K562 (cell line): Measurements from ENCODE around the gene HMGXB3. TPM values are rescaled to one million over a fixed set of nuclear protein-coding genes. Genes with fewer than 3 reads are reported as not detected.

ENCODE experiments used
- ATAC-seq: fragments of 200-7000 bp; cut with Tn5 transposase; 3 replicates; pipeline ENCODE4 v1.9.1; 2020; ENCODE audit warnings: moderate library complexity
- BruUV-seq: library from RNA; stranded (reverse); fragments of 400-500 nt; replicated peaks from 2 replicates; lab custom pipeline; 2021; lab: Mats Ljungman, UMichigan
- CTCF ChIA-PET: fragments of 300-600 bp; formaldehyde crosslinking; extraction: SDS; loops from one replicate; lab custom pipeline; 2021; ENCODE audit warnings: low intra/inter-chr PET ratio; lab: Yijun Ruan, JAX
- POLR2A ChIA-PET: fragments of 300-600, 350-650 bp; sonication (Branson Sonifier 250); formaldehyde crosslinking; extraction: SDS; loops from one replicate; lab custom pipeline; 2021; ENCODE audit warnings: antibody characterized with exemption, inconsistent platforms; lab: Yijun Ruan, JAX
- DNase-seq, 4 experiments: peaks; one replicate each; pipeline versions ENCODE4 v3.0.0 to v3.0.0-alpha.2; 2011 to 2018; ENCODE audit warnings: low spot score in 3 of 4, mixed read lengths in 3 of 4; ENCODE audit errors: extremely low read depth in 1 of 4
- FAIRE-seq: peaks from 2 replicates; lab custom pipeline; 2011; peaks lifted over from hg19 to GRCh38; lab: Jason Lieb, UNC
- H2AFZ ChIP-seq: 2 replicates; pipeline ENCODE4 v1.6.0; 2011; ENCODE audit warnings: low read depth, low read length, control low read depth, inconsistent platforms
- H3K27ac ChIP-seq: fragments of 200-600 bp; 3 replicates; pipeline ENCODE4 v1.8.0; 2011; ENCODE audit warnings: low read depth, mild to moderate bottlenecking, control low read depth, inconsistent platforms, low read length, moderate library complexity, mixed read lengths; ENCODE audit errors: extremely low read depth
- H3K27me3 ChIP-seq, 2 experiments: fragments of 300-600 bp in 1 of 2; 2 replicates in 1 of 2; 3 replicates in 1 of 2; pipeline versions ENCODE4 v1.6.0 to v1.8.0; 2011; ENCODE audit warnings: inconsistent platforms in 2 of 2, low read length in 2 of 2, mild to moderate bottlenecking in 1 of 2, mixed read lengths in 1 of 2, moderate library complexity in 1 of 2; ENCODE audit not compliant: control insufficient read depth in 2 of 2, insufficient read depth in 2 of 2
- H3K36me3 ChIP-seq: fragments of 300-600 bp; 3 replicates; pipeline ENCODE4 v1.8.0; 2011; ENCODE audit warnings: mild to moderate bottlenecking, low read length, inconsistent platforms; ENCODE audit not compliant: control insufficient read depth, insufficient read depth
- H3K4me1 ChIP-seq, 2 experiments: fragments of 200-600 bp in 1 of 2; replicated peaks in 1 of 2; 2 replicates in 1 of 2; 3 replicates in 1 of 2; pipeline versions ENCODE4 v1.5.1 to v1.8.0; 2011; ENCODE audit warnings: inconsistent platforms in 2 of 2, low read length in 2 of 2, mild to moderate bottlenecking in 1 of 2, mixed read lengths in 1 of 2, moderate library complexity in 1 of 2; ENCODE audit not compliant: control insufficient read depth in 2 of 2, insufficient read depth in 2 of 2
- H3K4me2 ChIP-seq: 2 replicates; pipeline ENCODE4 v1.6.1; 2011; ENCODE audit warnings: low read length, control low read depth, inconsistent platforms, mixed read lengths; ENCODE audit not compliant: insufficient read depth
- H3K4me3 ChIP-seq: fragments of 200-600 bp; sonication (generic), shearing (Covaris generic); 2 replicates; pipeline ENCODE4 v1.5.1; 2016; ENCODE audit warnings: control low read depth, inconsistent platforms
- H3K79me2 ChIP-seq: fragments of 200-600 bp; 3 replicates; pipeline ENCODE4 v1.8.0; 2011; ENCODE audit warnings: low read length, inconsistent platforms; ENCODE audit not compliant: control insufficient read depth, insufficient read depth
- H3K9ac ChIP-seq, 2 experiments: 2 replicates each; pipeline versions ENCODE4 v1.6.0 to v1.6.1; 2011; ENCODE audit warnings: low read depth in 2 of 2, low read length in 2 of 2, control low read depth in 1 of 2, inconsistent platforms in 1 of 2, mild to moderate bottlenecking in 1 of 2, mixed read lengths in 1 of 2; ENCODE audit not compliant: insufficient read depth in 1 of 2
- H3K9me1 ChIP-seq: one replicate; pipeline ENCODE4 v1.6.0; 2011; ENCODE audit warnings: inconsistent platforms, mild to moderate bottlenecking, low read length, moderate library complexity; ENCODE audit not compliant: control insufficient read depth, insufficient read depth
- H3K9me3 ChIP-seq: replicated peaks from 2 replicates; pipeline ENCODE4 v1.5.1; 2011; ENCODE audit warnings: low read depth, low read length, inconsistent platforms; ENCODE audit not compliant: control insufficient read depth, insufficient read depth
- H4K20me1 ChIP-seq: replicated peaks from 2 replicates; pipeline ENCODE4 v1.6.1; 2011; ENCODE audit warnings: low read length, inconsistent platforms, mixed read lengths; ENCODE audit not compliant: control insufficient read depth, insufficient read depth
- ADNP ChIP-seq: fragments of 200-800 bp; sonication (Bioruptor generic); IDR thresholded peaks from 2 replicates; pipeline ENCODE4 v1.6.1; 2016; ENCODE audit warnings: missing genetic modification characterization, missing compliant biosample characterization
- CC2D1A ChIP-seq: fragments of 450-650 bp; IDR thresholded peaks from 2 replicates; pipeline ENCODE4 v1.6.1; 2017; ENCODE audit warnings: mild to moderate bottlenecking
- DEAF1 ChIP-seq: fragments of 450-650 bp; formaldehyde crosslinking; IDR thresholded peaks from 2 replicates; pipeline ENCODE4 v1.4.0; 2020; ENCODE audit warnings: mild to moderate bottlenecking, moderate library complexity
- E4F1 ChIP-seq: fragments of 250-450 bp; sonication (Bioruptor Pico); IDR thresholded peaks from 2 replicates; pipeline ENCODE4 v1.5.0; 2021; ENCODE audit warnings: mild to moderate bottlenecking, borderline replicate concordance
- EHMT2 ChIP-seq: fragments of 450-650 bp; IDR thresholded peaks from 2 replicates; pipeline ENCODE4 v1.6.1; 2018; ENCODE audit warnings: antibody characterized with exemption
- ETS2 ChIP-seq: IDR thresholded peaks from 2 replicates; pipeline ENCODE4 v1.6.1; 2016; ENCODE audit warnings: borderline replicate concordance, missing genetic modification characterization, mild to moderate bottlenecking, moderate library complexity, missing compliant biosample characterization; ENCODE audit not compliant: poor library complexity, severe bottlenecking
- FOXK2 ChIP-seq, 2 experiments: fragments of 450-650 bp; IDR thresholded peaks in 1 of 2; conservative IDR thresholded peaks in 1 of 2; 2 replicates each; pipeline ENCODE4 v1.6.1; 2016; ENCODE audit warnings: low read depth in 2 of 2, mild to moderate bottlenecking in 1 of 2
- HNRNPK ChIP-seq: fragments of 200-400 bp; formaldehyde crosslinking; IDR thresholded peaks from one replicate; pipeline ENCODE4 v1.6.1; 2018; ENCODE audit warnings: mild to moderate bottlenecking, low read depth, low read length; ENCODE audit not compliant: poor library complexity, severe bottlenecking
- MAFG ChIP-seq: fragments of 450-650 bp; conservative IDR thresholded peaks from 2 replicates; pipeline ENCODE4 v1.6.1; 2016; ENCODE audit warnings: missing genetic modification characterization, missing compliant biosample characterization
- MTA2 ChIP-seq: fragments of 450-650 bp; IDR thresholded peaks from 2 replicates; pipeline ENCODE4 v1.6.1; 2016; ENCODE audit warnings: low read depth
- POLR2A ChIP-seq: fragments of 450-650 bp; conservative IDR thresholded peaks from 2 replicates; pipeline ENCODE4 v1.6.1; 2016
- PYGO2 ChIP-seq: fragments of 450-650 bp; IDR thresholded peaks from 2 replicates; pipeline ENCODE4 v1.6.1; 2016; ENCODE audit warnings: mild to moderate bottlenecking, missing genetic modification characterization, moderate library complexity, missing compliant biosample characterization
- SIRT6 ChIP-seq: IDR thresholded peaks from one replicate; pipeline ENCODE4 v1.6.1; 2012; ENCODE audit warnings: low read depth, mild to moderate bottlenecking, control low read depth, inconsistent platforms, low read length, moderate library complexity
- SMARCA5 ChIP-seq: fragments of 450-650 bp; IDR thresholded peaks from 2 replicates; pipeline ENCODE4 v1.6.1; 2016
- SREBF2 ChIP-seq: sonication (generic); formaldehyde crosslinking; IDR thresholded peaks from 2 replicates; pipeline ENCODE4 v1.4.0; 2020; ENCODE audit warnings: mild to moderate bottlenecking, missing genetic modification reagents
- STAG1 ChIP-seq: sonication (generic); formaldehyde crosslinking; IDR thresholded peaks from 2 replicates; pipeline ENCODE4 v1.5.0; 2020; ENCODE audit warnings: missing genetic modification reagents, borderline replicate concordance
- TRIM24 ChIP-seq, 2 experiments: fragments of 450-650 bp; IDR thresholded peaks; 2 replicates each; pipeline ENCODE4 v1.6.1; 2016
- ZBTB26 ChIP-seq: fragments of 450-650 bp; formaldehyde crosslinking; IDR thresholded peaks from 2 replicates; pipeline ENCODE4 v1.4.0; 2022; ENCODE audit warnings: missing genetic modification characterization
- ZNF408 ChIP-seq: fragments of 250-450 bp; sonication (Bioruptor Pico); IDR thresholded peaks from 2 replicates; pipeline ENCODE4 v1.4.0; 2020; ENCODE audit warnings: low read depth, mild to moderate bottlenecking, moderate library complexity
- WGBS: fragments of 100-300 bp; shearing (Covaris generic); methylation state at CpG from one replicate; pipeline ENCODE4 v1.1.6; 2016; ENCODE audit warnings: low coverage, mixed read lengths; ENCODE audit not compliant: insufficient coverage; ENCODE audit errors: missing lambda C conversion rate; 5-methylcytosine and 5-hydroxymethylcytosine counted together
- in situ Hi-C: fragments of 300-500 bp; cut with MboI; formaldehyde crosslinking; loops from 4 replicates; pipeline ENCODE4 v1.15.0; 2018; ENCODE audit warnings: inconsistent platforms, mixed read lengths
- intact Hi-C: fragments of 100-400 bp; cut with micrococcal nuclease; formaldehyde crosslinking; loops from 2 replicates; pipeline ENCODE4 v1.14.2; 2022
- polyA plus RNA-seq, 8 experiments: library from polyadenylated mRNA; depleted of rRNA in 4 of 8; stranded (reverse) in 5 of 8; unstranded in 3 of 8; fragments of >200 nt; fragmentation: Nextera tagmentation in 2 of 8; fragmentation: Illumina TruSeq in 1 of 8; extraction: Ambion mirVana in 2 of 8; extraction: Trizol in 1 of 8; gene quantifications; 2 replicates each; pipeline versions ENCODE4 v1.2.1 to v1.2.3, GENCODE V29; 2011 to 2014; ENCODE audit warnings: inconsistent platforms in 1 of 8, missing spikeins in 1 of 8
- total RNA-seq, 7 experiments: library from RNA; depleted of rRNA in 6 of 7; stranded (reverse); fragments of >200 nt in 6 of 7; fragmentation: Illumina TruSeq in 2 of 7; extraction: Trizol in 2 of 7; gene quantifications; 2 replicates each; pipeline versions ENCODE4 v1.2.1 to v1.2.3, GENCODE V29; 2011 to 2021; ENCODE audit warnings: low replicate concordance in 1 of 7

The HMGXB3 gene
- total and polyA plus RNA-seq, 9 of the 15 experiments (the other 6 are each of a cell fraction or from before 2014, with no cell fraction given), result 1.8 to 44.1 (median 32.2) TPM

GRCh38 chr5:149998281-149998680, 2.3 kb upstream of the HMGXB3 start:
- intact Hi-C loops, result no loop called here
- Histone ChIP-seq H3K9ac (no peak overlapping the region), H3K9me3 (no peaks in the 10 kb centered on the region)
- TF ChIP-seq FOXK2 (conservative IDR thresholded peaks at IDR 0.05 in 1 of 2, IDR thresholded peaks at IDR 0.05 in 1 of 2; ENCODE audit: low read depth in 2 of 2), result no peak
- TF ChIP-seq E4F1, result no peak
- no peak for TF ChIP-seq ETS2 (tag)
- TF ChIP-seq PYGO2 (tag), result no peak
- TF ChIP-seq SMARCA5, result no peak
- no peak for TF ChIP-seq ADNP (tag)
- TF ChIP-seq EHMT2, result no peak
- TF ChIP-seq TRIM24 (IDR thresholded peaks at IDR 0.05), result no peak
- TF ChIP-seq ZNF408 (CRISPR knock-in tag), result no peak
- TF ChIP-seq POLR2A, result no peak
- TF ChIP-seq DEAF1 (CRISPR knock-in tag), result no peak
- TF ChIP-seq MAFG (tag), result no peak
- TF ChIP-seq ZBTB26 (CRISPR knock-in tag), result no peak
- TF ChIP-seq CC2D1A, result no peak
- no peak for TF ChIP-seq SIRT6
- no peak for TF ChIP-seq HNRNPK
- no peak for TF ChIP-seq SREBF2
- no peak for TF ChIP-seq STAG1 (CRISPR knock-in tag)
- TF ChIP-seq MTA2, result no peak
- TF ChIP-seq, all 486 proteins: peak for 0
- Histone ChIP-seq H3K79me2 (peaks cover 47% of the 10 kb centered on the region), H3K9me1 (no peaks in the 10 kb centered on the region), H3K4me1 (peaks cover 11 to 13% of the 10 kb centered on the region in 2 experiments; a peak in 4 of 5 replicates), H3K4me2 (no peak overlapping the region), H3K36me3 (peaks cover 18% of the 10 kb centered on the region), H3K27me3 (no peaks in the 10 kb centered on the region), H3K4me3 (no peak overlapping the region), H3K27ac (no peak overlapping the region), H4K20me1 (0 out of 2 replicates have a peak, but pooled peaks cover 7% of the 10 kb centered on the region), H2AFZ (no peak overlapping the region)
- BruUV-seq, result no TSS peak
- no peak for ATAC-seq
- ChIA-PET POLR2A (no interaction called here), CTCF (no interaction called here)
- no peak for FAIRE-seq
- in situ Hi-C loops, result loop anchor here (5.0 kb wide), 1 partner anchor 361 kb away; no protein-coding TSS in a partner anchor
- 86% methylated on average over 3 of the region's 3 CpGs for WGBS
- DNase-seq, result no peak
